ENCODE measurements around the gene NUP88.
"Not testable (repeated sequence)": the region's sequence is repeated elsewhere in the genome, so short reads cannot be mapped to it uniquely, and the experiment has no call there.

Gene NUP88

GRCh38 chr17:5444209-5444608 lies 24.7 kb upstream of the NUP88 start:
- no peak for TF ChIP-seq CTCF (IDR thresholded peaks at IDR 0.05; ENCODE audit: low read depth, low read length, missing control alignments)
- DNase-seq (ENCODE audit: extremely low read depth, low read depth), result no peak
- H3K4me3 ChIP-seq (replicated peaks; ENCODE audit: low read depth, low read length), result no peak overlapping the region

GRCh38 chr17:5443728-5444127 lies 24.3 kb upstream of the NUP88 start:
- no peak for DNase-seq (ENCODE audit: extremely low read depth, low read depth)
- no peak overlapping the region for H3K4me3 ChIP-seq (replicated peaks; ENCODE audit: low read depth, low read length)
- TF ChIP-seq CTCF (IDR thresholded peaks at IDR 0.05; ENCODE audit: low read depth, low read length, missing control alignments), result no peak

- no peak for TF ChIP-seq CTCF (IDR thresholded peaks at IDR 0.05; ENCODE audit: low read depth, low read length, missing control alignments)
- no peak for DNase-seq (ENCODE audit: extremely low read depth, low read depth)
- H3K4me3 ChIP-seq (replicated peaks; ENCODE audit: low read depth, low read length), result peak overlapping the region; percentile 61
These were observed 19.9 kb upstream of the NUP88 start for GRCh38 chr17:5439446-5439764.

- H3K4me3 ChIP-seq (replicated peaks; ENCODE audit: low read depth, low read length), result peak within 1 kb of the TSS; percentile 61
- peak; percentile 97 for TF ChIP-seq CTCF (IDR thresholded peaks at IDR 0.05; ENCODE audit: low read depth, low read length, missing control alignments)
- DNase-seq (ENCODE audit: extremely low read depth, low read depth), result peak; percentile 82
These were observed 19.4 kb upstream of the NUP88 start, which contains the start of gene C1QBP for GRCh38 chr17:5438716-5439445. TSS of gene C1QBP (minus strand) at chr17:5439155. CDS start at chr17:5439073, 82 bp downstream.

GRCh38 chr17:5437721-5438317 lies 18.4 kb upstream of the NUP88 start:
- no peak for TF ChIP-seq CTCF (IDR thresholded peaks at IDR 0.05; ENCODE audit: low read depth, low read length, missing control alignments)
- no peak for DNase-seq (ENCODE audit: extremely low read depth, low read depth)
- peak overlapping the region; percentile 61 for H3K4me3 ChIP-seq (replicated peaks; ENCODE audit: low read depth, low read length)

GRCh38 chr17:5435781-5436315 lies 16.4 kb upstream of the NUP88 start:
- DNase-seq (ENCODE audit: extremely low read depth, low read depth), result not testable (repeated sequence)
- H3K4me3 ChIP-seq (replicated peaks; ENCODE audit: low read depth, low read length), result peak overlapping the region; percentile 61

GRCh38 chr17:5434984-5435383 lies 15.5 kb upstream of the NUP88 start:
- no peak overlapping the region for H3K4me3 ChIP-seq (replicated peaks; ENCODE audit: low read depth, low read length)
- DNase-seq (ENCODE audit: extremely low read depth, low read depth), result no peak
- no peak for TF ChIP-seq CTCF (IDR thresholded peaks at IDR 0.05; ENCODE audit: low read depth, low read length, missing control alignments)

Data from HFF-Myc (cell line).